Measurements from ENCODE around the gene SPATA6. TPM values are rescaled to one million over a fixed set of nuclear protein-coding genes. Genes with fewer than 3 reads are reported as not detected.

SPATA6 gene
- total and polyA plus RNA-seq, 2 of the 8 experiments (the other 6 are each of a cell fraction or from before 2014, with no cell fraction given), result 2.4 to 17.2 TPM

- H3K4me3 ChIP-seq (ENCODE audit: extremely low read depth in 1 of 4, insufficient read depth in 2 of 4, low read depth in 3 of 4, low read length in 4 of 4), result no peak overlapping the region
- no peaks in the 10 kb centered on the region for H3K27me3 ChIP-seq (replicated peaks in 1 of 4; ENCODE audit: control insufficient read depth in 3 of 4, extremely low read depth in 1 of 4, insufficient read depth in 3 of 4, low read length in 3 of 4)
- no peak overlapping the region for H3K56ac ChIP-seq (replicated peaks; ENCODE audit: insufficient read length, low read depth, low read length)
- no peaks in the 10 kb centered on the region for H3K79me2 ChIP-seq (ENCODE audit: control insufficient read depth in 1 of 2, insufficient read depth in 2 of 2, low read length in 2 of 2)
- no peaks in the 10 kb centered on the region for H3K9me3 ChIP-seq (ENCODE audit: insufficient read depth in 2 of 2, low read depth in 1 of 2, low read length in 1 of 2)
- H3K79me1 ChIP-seq (ENCODE audit: low read depth, low read length), result no peaks in the 10 kb centered on the region
- H3K36me3 ChIP-seq (ENCODE audit: control insufficient read depth in 2 of 4, insufficient read depth in 4 of 4, low read length in 3 of 4), result no peaks in the 10 kb centered on the region
- no peak overlapping the region for H3K23ac ChIP-seq (ENCODE audit: insufficient read length)
- ChIA-PET CTCF (ENCODE audit: partially characterized antibody) (interaction anchor here (6.1 kb wide), 1 partner anchor 10 kb away, joined by 30 read pairs; no protein-coding TSS in a partner anchor), POLR2A (ENCODE audit: partially characterized antibody) (no interaction called here)
- no peak overlapping the region for H3K18ac ChIP-seq (ENCODE audit: extremely low read depth, low read length)
- no peak overlapping the region for H2BK15ac ChIP-seq (ENCODE audit: low read length)
- H2AK5ac ChIP-seq (ENCODE audit: low read depth, low read length), result no peak overlapping the region
- no peak overlapping the region for H2AFZ ChIP-seq (ENCODE audit: low read length)
- no peak overlapping the region for H4K8ac ChIP-seq (ENCODE audit: extremely low read depth, insufficient read depth, low read length)
- no peak overlapping the region for H2BK120ac ChIP-seq (replicated peaks; ENCODE audit: low read depth, low read length)
- WGBS, 2 experiments (ENCODE audit: extremely low coverage in 1 of 2, insufficient coverage in 1 of 2, insufficient read length in 1 of 2, insufficient replicate concordance in 2 of 2, low coverage in 1 of 2, low lambda C conversion rate in 2 of 2, missing lambda C conversion rate in 1 of 2), result 94% methylated on average over 2 of the region's 2 CpGs; no CpG with 5 or more reads in 1 of the 2 experiments
- no peaks in the 10 kb centered on the region; the same call in 1 of the 2 replicates for H3K23me2 ChIP-seq (ENCODE audit: low read depth, low read length)
- H4K5ac ChIP-seq (ENCODE audit: insufficient read length, low read depth, low read length), result no peak overlapping the region
- H3K9ac ChIP-seq (replicated peaks in 1 of 4; ENCODE audit: extremely low read depth in 1 of 4, low read depth in 3 of 4, low read length in 3 of 4), result no peak overlapping the region
- no peak for FAIRE-seq
- no peak overlapping the region for H3K4ac ChIP-seq (replicated peaks; ENCODE audit: insufficient read length, low read depth, low read length)
- H2BK5ac ChIP-seq (ENCODE audit: low read depth, low read length), result no peak overlapping the region
- H2BK20ac ChIP-seq (ENCODE audit: low read length), result no peak overlapping the region
- no peak overlapping the region for H2BK12ac ChIP-seq (ENCODE audit: low read depth, low read length)
- no peak overlapping the region for H3K4me2 ChIP-seq (ENCODE audit: insufficient read depth in 1 of 2, low read depth in 2 of 2, low read length in 2 of 2)
- DNase-seq (ENCODE audit: low read depth in 1 of 2, low spot score in 2 of 2), result no peak
- H3K27ac ChIP-seq (ENCODE audit: low read depth, low read length), result no peak overlapping the region
- H3K4me1 ChIP-seq (replicated peaks in 1 of 4; ENCODE audit: control insufficient read depth in 3 of 4, insufficient read depth in 4 of 4, low read length in 3 of 4), result 0 out of 7 replicates have a peak, but pooled peaks cover 0 to under 1% (median 0%) of the 10 kb centered on the region in 4 experiments
- no peak overlapping the region for H3K14ac ChIP-seq (ENCODE audit: insufficient read length)
- H4K20me1 ChIP-seq (replicated peaks in 1 of 2; ENCODE audit: control insufficient read depth in 1 of 2, insufficient read depth in 2 of 2, low read length in 2 of 2), result no peaks in the 10 kb centered on the region
- TF ChIP-seq BCL11A (IDR thresholded peaks at IDR 0.05; ENCODE audit: low read depth in 2 of 2, low read length in 2 of 2), result no peak
- no peak for TF ChIP-seq HDAC2 (IDR thresholded peaks at IDR 0.05; ENCODE audit: borderline replicate concordance in 1 of 2, low read depth in 2 of 2, low read length in 2 of 2)
- TF ChIP-seq EZH2 (IDR thresholded peaks at IDR 0.05; ENCODE audit: low read depth, low read length, severe bottlenecking), result no peak
- TF ChIP-seq YY1 (IDR thresholded peaks at IDR 0.05; ENCODE audit: low read depth, low read length), result no peak
- TF ChIP-seq SP1 (IDR thresholded peaks at IDR 0.05; ENCODE audit: low read depth, low read length), result no peak
- TF ChIP-seq SIN3A (conservative IDR thresholded peaks at IDR 0.05 in 1 of 2, IDR thresholded peaks at IDR 0.05 in 1 of 2; ENCODE audit: low read depth in 1 of 2, low read length in 2 of 2), result no peak
- TF ChIP-seq RFX5 (IDR thresholded peaks at IDR 0.05; ENCODE audit: borderline replicate concordance, low read depth, low read length), result no peak
- no peak for TF ChIP-seq RNF2 (IDR thresholded peaks at IDR 0.05; ENCODE audit: borderline replicate concordance, low read depth, low read length, missing control alignments, poor library complexity, severe bottlenecking)
- TF ChIP-seq CHD2 (IDR thresholded peaks at IDR 0.05; ENCODE audit: low read length), result no peak
- TF ChIP-seq EGR1 (IDR thresholded peaks at IDR 0.05; ENCODE audit: borderline replicate concordance, low read depth, low read length), result no peak
- no peak for TF ChIP-seq FOSL1 (IDR thresholded peaks at IDR 0.05; ENCODE audit: insufficient read depth, low read depth, low read length)
- TF ChIP-seq JUND (IDR thresholded peaks at IDR 0.05; ENCODE audit: low read length), result no peak
- TF ChIP-seq POLR2AphosphoS5 (IDR thresholded peaks at IDR 0.05; ENCODE audit: low read depth, low read length), result no peak
- H4K91ac ChIP-seq (replicated peaks; ENCODE audit: insufficient read length, low read length), result no peak overlapping the region
Measured at GRCh38 chr1:48488721-48489120, 16.7 kb upstream of the SPATA6 start.

Measured in H1 (cell line).